Bronchial epithelial cell (primary cell): ENCODE data around the gene CMSS1. TPM values are rescaled to one million over a fixed set of nuclear protein-coding genes. Genes with fewer than 3 reads are reported as not detected.
"Not testable (repeated sequence)": the region's sequence is repeated elsewhere in the genome, so short reads cannot be mapped to it uniquely, and the experiment has no call there.

Experiments used
- DNase-seq: peaks from one replicate; pipeline ENCODE4 v3.0.0-alpha.2; 2010; ENCODE audit warnings: low read depth
- FAIRE-seq: peaks from 2 replicates; lab custom pipeline; 2011; peaks lifted over from hg19 to GRCh38; lab: Jason Lieb, UNC
- H3K27me3 ChIP-seq: 2 replicates; pipeline ENCODE4 v1.5.1; 2011; ENCODE audit warnings: low read length; ENCODE audit not compliant: control insufficient read depth, insufficient read depth
- H3K36me3 ChIP-seq: 2 replicates; pipeline ENCODE4 v1.5.1; 2011; ENCODE audit warnings: low read length; ENCODE audit not compliant: control insufficient read depth, insufficient read depth
- H3K4me3 ChIP-seq: 2 replicates; pipeline ENCODE4 v1.5.1; 2011; ENCODE audit warnings: mild to moderate bottlenecking, low read depth, low read length, control low read depth
- CTCF ChIP-seq: IDR thresholded peaks from 2 replicates; pipeline ENCODE4 v1.5.1; 2011; ENCODE audit warnings: mild to moderate bottlenecking, moderate library complexity, low read length, control low read depth, inconsistent platforms; ENCODE audit not compliant: insufficient read depth, severe bottlenecking
- total RNA-seq: library from RNA; depleted of rRNA; stranded (reverse); fragments of >200 nt; gene quantifications from 2 replicates; pipeline ENCODE4 v1.2.1, GENCODE V29; 2014

Gene CMSS1
- total RNA-seq, 1 donor from 2014 or later = 21.3 TPM

DNA sequence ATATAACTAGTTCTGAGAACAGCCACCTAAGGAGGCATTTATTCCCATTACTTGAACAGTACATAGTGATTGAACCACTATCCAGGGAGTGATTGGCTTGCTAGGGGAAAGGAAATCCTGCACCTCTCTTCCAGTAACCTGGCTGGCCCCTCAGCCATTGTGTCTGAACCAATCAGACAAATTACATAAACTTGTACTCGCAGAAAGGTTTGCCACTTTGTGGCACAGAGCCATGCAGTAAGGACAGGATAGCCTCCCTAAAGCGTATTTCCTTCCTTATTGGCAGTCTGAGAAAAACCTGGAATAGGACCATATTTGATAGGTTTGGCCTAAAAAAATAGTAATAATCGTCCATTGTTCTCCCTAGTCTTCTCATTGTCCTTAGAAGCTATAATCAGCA, 19.0 kb downstream of the CMSS1 start:
- no peaks in the 10 kb centered on the region for H3K27me3 ChIP-seq
- FAIRE-seq (no peak), DNase-seq (no peak)
- no peak overlapping the region for H3K4me3 ChIP-seq
- H3K36me3 ChIP-seq = no peaks in the 10 kb centered on the region
- TF ChIP-seq CTCF = no peak

DNA sequence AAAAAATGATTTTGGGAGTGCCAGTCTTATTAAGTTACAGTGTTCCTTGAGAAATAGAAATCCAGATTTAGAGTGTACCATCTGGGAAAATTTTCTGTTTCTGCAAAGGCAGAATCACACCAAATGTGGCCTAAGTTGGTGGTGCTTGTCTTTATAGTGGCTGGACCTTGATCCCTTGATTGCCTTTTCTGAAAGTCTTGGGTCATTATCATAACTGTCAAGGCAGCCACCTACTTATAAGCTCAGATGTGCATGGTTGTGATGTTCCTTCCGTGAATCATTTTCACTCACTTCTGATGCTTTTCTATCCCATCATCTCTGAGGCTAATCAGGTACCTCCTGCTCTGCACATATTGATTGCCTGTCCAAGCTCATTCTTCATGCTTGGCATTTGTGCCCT, 20.1 kb downstream of the CMSS1 start:
- FAIRE-seq = no peak
- Histone ChIP-seq H3K36me3 (no peaks in the 10 kb centered on the region), H3K27me3 (no peaks in the 10 kb centered on the region), H3K4me3 (no peak overlapping the region)
- DNase-seq = no peak
- no peak for TF ChIP-seq CTCF

GRCh38 chr3:99838755-99839154, 21.1 kb downstream of the CMSS1 start:
- no peak for TF ChIP-seq CTCF
- H3K36me3 ChIP-seq = no peaks in the 10 kb centered on the region
- H3K4me3 ChIP-seq = no peak overlapping the region
- no peak for DNase-seq
- H3K27me3 ChIP-seq = no peaks in the 10 kb centered on the region
- FAIRE-seq = no peak

GRCh38 chr3:99839613-99840012, 22.0 kb downstream of the CMSS1 start:
- no peak overlapping the region for H3K4me3 ChIP-seq
- DNase-seq (peak; percentile 62), FAIRE-seq (no peak)

GRCh38 chr3:99841949-99842348, 24.3 kb downstream of the CMSS1 start:
- H3K4me3 ChIP-seq, H3K36me3 ChIP-seq, DNase-seq, FAIRE-seq, H3K27me3 ChIP-seq: not testable (repeated sequence)

More at GRCh38 chr3:99839613-99840012, 22.0 kb downstream of the CMSS1 start:
- Histone ChIP-seq H3K27me3 (no peaks in the 10 kb centered on the region), H3K36me3 (no peaks in the 10 kb centered on the region)
- TF ChIP-seq CTCF = no peak

DNA sequence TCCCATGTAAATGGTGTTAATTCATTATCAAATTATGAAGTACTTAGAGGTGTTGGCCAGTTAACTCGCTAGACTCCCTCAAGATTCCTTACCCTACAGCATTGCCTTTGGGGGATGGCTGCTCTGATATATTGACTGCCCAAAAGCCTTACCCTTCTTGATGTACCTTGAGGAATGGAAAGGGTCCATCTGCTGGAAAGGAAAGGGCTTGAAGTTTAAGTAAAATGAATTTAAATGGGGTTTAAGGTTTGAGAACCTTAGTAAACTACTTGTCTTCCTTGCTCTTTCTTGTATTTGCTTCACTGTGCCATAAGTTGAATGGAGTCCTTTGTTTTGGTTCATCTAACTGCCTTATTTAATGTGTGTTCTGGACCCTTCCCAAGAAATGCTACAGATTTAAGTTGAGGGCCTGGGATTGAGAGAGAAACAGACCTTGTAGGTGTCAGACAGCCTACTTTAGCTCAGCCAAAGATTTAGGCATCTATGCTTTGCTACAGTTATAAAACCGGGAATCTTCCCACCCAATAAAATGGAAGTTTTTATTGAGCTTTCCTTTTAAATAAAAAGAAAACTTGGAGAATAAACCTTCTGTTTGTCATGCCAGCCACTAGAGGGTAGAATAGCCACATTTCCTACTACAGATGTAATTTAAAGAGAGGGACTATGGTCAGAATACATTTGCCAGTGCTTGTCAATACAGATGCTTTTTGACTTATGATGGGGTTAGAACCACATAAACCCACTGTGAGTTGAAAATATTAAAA, 25.3 kb downstream of the CMSS1 start:
- DNase-seq (peak; percentile 56), FAIRE-seq (no peak)
- no peaks in the 10 kb centered on the region for H3K36me3 ChIP-seq
- H3K4me3 ChIP-seq = no peak overlapping the region
- TF ChIP-seq CTCF = peak; percentile 45
- no peaks in the 10 kb centered on the region for H3K27me3 ChIP-seq
